HFFc6 (cell line): Measurements from ENCODE around the gene RIPOR3. TPM values are rescaled to one million over a fixed set of nuclear protein-coding genes. Genes with fewer than 3 reads are reported as not detected.

Experiments used
- DNase-seq: peaks from one replicate; pipeline ENCODE4 v3.0.0-alpha.2; 2018
- H3K27ac Mint-ChIP-seq: 2 replicates; pipeline ENCODE4 v1.8.0; 2020; ENCODE audit warnings: mild to moderate bottlenecking, mixed read lengths
- H3K27me3 Mint-ChIP-seq: 2 replicates; pipeline ENCODE4 v1.8.0; 2021; ENCODE audit warnings: mild to moderate bottlenecking, moderate library complexity, mixed read lengths; ENCODE audit not compliant: insufficient read depth
- H3K36me3 Mint-ChIP-seq: 2 replicates; pipeline ENCODE4 v1.8.0; 2021; ENCODE audit warnings: low read depth, mixed read lengths
- H3K4me1 Mint-ChIP-seq: 2 replicates; pipeline ENCODE4 v1.8.0; 2020; ENCODE audit warnings: low read depth, mixed read lengths
- H3K4me3 Mint-ChIP-seq: 2 replicates; pipeline ENCODE4 v1.8.0; 2020; ENCODE audit warnings: mild to moderate bottlenecking, moderate library complexity, mixed read lengths
- H3K9me3 Mint-ChIP-seq: 2 replicates; pipeline ENCODE4 v1.8.0; 2020; ENCODE audit warnings: mild to moderate bottlenecking, mixed read lengths
- CTCF ChIP-seq: fragments of 200-600 bp; sonication (generic); IDR thresholded peaks from 2 replicates; pipeline ENCODE4 v1.5.0; 2021; ENCODE audit warnings: antibody characterized with exemption, mild to moderate bottlenecking
- long read RNA-seq: library from polyadenylated mRNA; unstranded; transcript quantifications from one replicate; pipeline ENCODE4 v2.0.0, GENCODE V29; 2019
- total RNA-seq, 6 experiments: library from RNA; stranded (reverse); fragmentation: NEBNext Ultra II Directional; extraction: Animal tissue kit (Norgen Biotek cat#: 25700); gene quantifications; 2 replicates in 1 of 6; 3 replicates in 5 of 6; pipeline ENCODE4 v1.2.3, GENCODE V29; 2021

RIPOR3 gene
- total RNA-seq = under 1 TPM; 0.07 to 0.25 (median 0.11) TPM
- long read RNA-seq = 0 reads

- Mint-ChIP-seq H3K27me3 (peaks cover 2% of the 10 kb centered on the region; the same call in 1 of the 2 replicates), H3K27ac (peak within 1 kb of the TSS; percentile 60), H3K4me1 (peaks cover 44% of the 10 kb centered on the region), H3K9me3 (no peaks in the 10 kb centered on the region), H3K4me3 (peak within 1 kb of the TSS; percentile 87), H3K36me3 (no peaks in the 10 kb centered on the region)
- TF ChIP-seq CTCF = no peak
- DNase-seq = peak; percentile 7
These were observed at the start of gene RIPOR3 for GRCh38 chr20:50690650-50691572. Gene RIPOR3 (minus strand): TSS chr20:50691542. CDS start chr20:50691128, 414 bp downstream.

- no peaks in the 10 kb centered on the region; the same call in 1 of the 2 replicates for H3K27me3 Mint-ChIP-seq
- peaks cover 25% of the 10 kb centered on the region for H3K4me1 Mint-ChIP-seq
- H3K4me3 Mint-ChIP-seq = no peak overlapping the region
- H3K36me3 Mint-ChIP-seq = no peaks in the 10 kb centered on the region
- no peaks in the 10 kb centered on the region for H3K9me3 Mint-ChIP-seq
- DNase-seq = no peak
- no peak for TF ChIP-seq CTCF
- no peak overlapping the region for H3K27ac Mint-ChIP-seq
These were observed 46.0 kb upstream of the RIPOR3 start for GRCh38 chr20:50737352-50737751.

GRCh38 chr20:50735813-50736212, 44.5 kb upstream of the RIPOR3 start:
- no peak for DNase-seq
- H3K27me3 Mint-ChIP-seq = no peaks in the 10 kb centered on the region; the same call in 1 of the 2 replicates
- TF ChIP-seq CTCF = no peak
- peaks cover 12% of the 10 kb centered on the region for H3K4me1 Mint-ChIP-seq
- no peaks in the 10 kb centered on the region for H3K36me3 Mint-ChIP-seq
- no peak overlapping the region for H3K4me3 Mint-ChIP-seq
- H3K9me3 Mint-ChIP-seq = no peaks in the 10 kb centered on the region
- H3K27ac Mint-ChIP-seq = no peak overlapping the region

GRCh38 chr20:50734730-50735679, 43.7 kb upstream of the RIPOR3 start:
- Mint-ChIP-seq H3K4me1 (peaks cover 19% of the 10 kb centered on the region), H3K36me3 (no peaks in the 10 kb centered on the region), H3K4me3 (no peak overlapping the region), H3K9me3 (no peaks in the 10 kb centered on the region), H3K27me3 (no peaks in the 10 kb centered on the region; the same call in 1 of the 2 replicates), H3K27ac (no peak overlapping the region)
- no peak for DNase-seq
- no peak for TF ChIP-seq CTCF

- no peak overlapping the region for H3K4me3 Mint-ChIP-seq
- H3K9me3 Mint-ChIP-seq = no peaks in the 10 kb centered on the region
- no peak for DNase-seq
- H3K4me1 Mint-ChIP-seq = peaks cover 31% of the 10 kb centered on the region
- no peaks in the 10 kb centered on the region; the same call in 1 of the 2 replicates for H3K27me3 Mint-ChIP-seq
- no peaks in the 10 kb centered on the region for H3K36me3 Mint-ChIP-seq
- H3K27ac Mint-ChIP-seq = no peak overlapping the region
- TF ChIP-seq CTCF = no peak
These were observed 42.5 kb upstream of the RIPOR3 start for GRCh38 chr20:50733644-50734349.
